ENCODE measurements around the gene MCF2L. TPM values are rescaled to one million over a fixed set of nuclear protein-coding genes. Genes with fewer than 3 reads are reported as not detected.

MCF2L gene
- total RNA-seq, 2 experiments from 2014 or later = 13.0 to 13.5 TPM

DNA sequence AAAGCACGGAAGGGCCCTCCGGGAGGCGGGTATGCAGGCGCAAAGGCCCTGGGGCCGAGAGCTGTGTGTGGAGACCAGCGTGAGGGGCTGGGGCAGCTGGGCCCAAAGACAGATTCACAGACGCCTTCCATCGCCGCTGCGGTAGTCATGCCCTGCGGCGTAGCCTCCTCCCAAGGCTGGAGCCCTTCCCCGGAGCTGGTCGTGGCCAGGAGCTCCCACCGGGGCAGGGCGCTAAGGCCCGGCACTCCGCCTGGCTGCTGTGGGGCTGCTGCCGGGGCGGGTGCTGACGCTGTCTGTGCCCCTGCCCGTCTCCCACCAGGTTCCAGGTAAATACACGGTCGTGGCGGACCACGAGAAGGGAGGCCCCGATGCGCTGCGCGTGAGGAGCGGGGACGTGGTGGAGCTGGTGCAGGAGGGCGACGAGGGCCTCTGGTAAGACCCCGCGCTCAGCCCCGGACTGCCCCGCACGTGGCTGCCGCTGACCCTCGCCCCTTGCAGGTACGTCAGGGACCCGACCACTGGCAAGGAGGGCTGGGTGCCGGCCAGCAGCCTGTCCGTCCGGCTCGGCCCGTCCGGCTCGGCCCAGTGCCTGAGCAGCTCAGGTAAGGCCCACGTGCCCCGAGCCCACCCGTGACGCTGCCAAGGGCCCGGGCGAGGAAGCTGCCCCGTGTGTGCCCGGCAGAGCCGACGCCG, 127.2 kb downstream of the MCF2L start:
- H3K4me1 Mint-ChIP-seq (ENCODE audit: low read depth) = no peaks in the 10 kb centered on the region
- H3K4me3 Mint-ChIP-seq = no peak overlapping the region
- H3K36me3 ChIP-seq (ENCODE audit: insufficient read depth, low read length) = no peaks in the 10 kb centered on the region
- H3K4me3 ChIP-seq (ENCODE audit: low read length) = no peak overlapping the region
- no peaks in the 10 kb centered on the region for H3K4me1 ChIP-seq (ENCODE audit: insufficient read depth, low read length)
- H3K27ac Mint-ChIP-seq = no peak overlapping the region
- DNase-seq (no peak), ATAC-seq (ENCODE audit: poor library complexity) (no peak)
- no peaks in the 10 kb centered on the region for H3K9me3 Mint-ChIP-seq
- POLR2A ChIA-PET = no interaction called here
- H3K27me3 Mint-ChIP-seq = no peaks in the 10 kb centered on the region
- no peak for TF ChIP-seq CTCF (IDR thresholded peaks at IDR 0.05)
- H3K27ac ChIP-seq (ENCODE audit: low read depth in 1 of 2, low read length in 2 of 2) = no peak overlapping the region
- intact Hi-C loops (cut with DNase I, micrococcal nuclease) = no loop called here
- no peaks in the 10 kb centered on the region for H3K27me3 ChIP-seq (ENCODE audit: control insufficient read depth in 1 of 2, insufficient read depth in 2 of 2, low read length in 2 of 2)
- H3K9me3 ChIP-seq (ENCODE audit: control insufficient read depth in 1 of 2, insufficient read depth in 1 of 2, low read length in 2 of 2) = no peaks in the 10 kb centered on the region
- H3K36me3 Mint-ChIP-seq (ENCODE audit: low read depth) = no peaks in the 10 kb centered on the region
- CTCF ChIA-PET = no interaction called here

DNA sequence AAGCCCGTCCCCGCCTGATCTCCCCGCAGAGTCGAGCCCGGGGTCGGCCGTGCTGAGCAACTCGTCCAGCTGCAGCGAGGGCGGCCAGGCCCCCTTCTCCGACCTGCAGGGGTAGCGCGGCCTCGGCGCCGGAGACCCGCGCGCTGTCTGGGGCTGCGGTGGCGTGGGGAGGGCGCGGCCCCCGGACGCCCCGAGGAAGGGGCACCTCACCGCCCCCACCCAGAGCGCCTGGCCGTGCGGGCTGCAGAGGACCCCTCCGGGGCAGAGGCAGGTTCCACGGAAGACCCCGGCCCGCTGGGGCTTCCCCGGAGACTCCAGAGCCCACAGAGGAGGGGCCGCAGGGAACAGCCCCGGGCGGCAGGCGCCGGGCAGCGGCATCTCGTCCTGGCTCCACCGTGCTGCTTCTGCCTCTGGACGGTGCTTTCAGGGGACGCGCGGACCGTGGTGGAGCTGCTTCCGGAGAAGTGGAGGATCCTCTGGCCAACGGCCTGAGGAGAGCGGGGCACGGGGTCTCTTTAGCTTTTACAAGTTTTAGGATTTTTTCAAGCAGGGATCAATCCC, 127.8 kb downstream of the MCF2L start:
- H3K9me3 ChIP-seq (ENCODE audit: control insufficient read depth in 1 of 2, insufficient read depth in 1 of 2, low read length in 2 of 2) = no peaks in the 10 kb centered on the region
- Mint-ChIP-seq H3K36me3 (ENCODE audit: low read depth) (no peaks in the 10 kb centered on the region), H3K27me3 (no peaks in the 10 kb centered on the region), H3K4me3 (no peak overlapping the region), H3K9me3 (no peaks in the 10 kb centered on the region), H3K4me1 (ENCODE audit: low read depth) (no peaks in the 10 kb centered on the region), H3K27ac (no peak overlapping the region)
- no peak for ATAC-seq (ENCODE audit: poor library complexity)
- H3K27me3 ChIP-seq (ENCODE audit: control insufficient read depth in 1 of 2, insufficient read depth in 2 of 2, low read length in 2 of 2) = no peaks in the 10 kb centered on the region
- no peak for TF ChIP-seq CTCF (IDR thresholded peaks at IDR 0.05)
- intact Hi-C loops (cut with DNase I, micrococcal nuclease) = no loop called here
- ChIA-PET POLR2A (no interaction called here), CTCF (no interaction called here)
- no peak for DNase-seq
- H3K36me3 ChIP-seq (ENCODE audit: insufficient read depth, low read length) = no peaks in the 10 kb centered on the region
- H3K4me1 ChIP-seq (ENCODE audit: insufficient read depth, low read length) = no peaks in the 10 kb centered on the region
- no peak overlapping the region for H3K4me3 ChIP-seq (ENCODE audit: low read length)
- no peak overlapping the region for H3K27ac ChIP-seq (ENCODE audit: low read depth in 1 of 2, low read length in 2 of 2)

DNA sequence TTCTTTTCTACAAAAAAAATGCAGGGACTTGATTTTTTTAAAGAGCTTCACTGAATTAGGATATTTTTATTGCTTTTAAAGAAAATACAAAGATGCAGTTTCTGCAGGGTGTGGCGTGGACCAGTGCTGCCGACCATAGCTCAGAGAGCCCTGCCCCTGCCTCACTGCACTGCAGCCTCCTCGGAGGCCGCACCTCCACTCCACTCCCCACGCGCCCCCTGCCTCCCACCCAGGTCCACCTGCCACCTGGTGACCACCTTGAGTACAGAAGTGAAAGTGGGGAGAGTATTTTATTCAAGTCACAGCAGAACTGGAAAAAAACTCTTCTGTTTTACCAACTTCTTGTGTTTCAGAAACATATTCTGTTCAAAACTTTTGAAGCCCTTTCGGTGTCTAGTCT, 128.6 kb downstream of the MCF2L start:
- intact Hi-C loops (cut with DNase I, micrococcal nuclease) = no loop called here
- H3K36me3 Mint-ChIP-seq (ENCODE audit: low read depth) = no peaks in the 10 kb centered on the region
- Histone ChIP-seq H3K4me3 (ENCODE audit: low read length) (no peak overlapping the region), H3K27ac (ENCODE audit: low read depth in 1 of 2, low read length in 2 of 2) (no peak overlapping the region), H3K27me3 (ENCODE audit: control insufficient read depth in 1 of 2, insufficient read depth in 2 of 2, low read length in 2 of 2) (no peaks in the 10 kb centered on the region), H3K9me3 (ENCODE audit: control insufficient read depth in 1 of 2, insufficient read depth in 1 of 2, low read length in 2 of 2) (no peaks in the 10 kb centered on the region), H3K36me3 (ENCODE audit: insufficient read depth, low read length) (no peaks in the 10 kb centered on the region), H3K4me1 (ENCODE audit: insufficient read depth, low read length) (no peaks in the 10 kb centered on the region)
- ATAC-seq (ENCODE audit: poor library complexity) (no peak), DNase-seq (no peak)
- H3K4me3 Mint-ChIP-seq = no peak overlapping the region
- no peaks in the 10 kb centered on the region for H3K27me3 Mint-ChIP-seq
- ChIA-PET POLR2A (no interaction called here), CTCF (no interaction called here)
- H3K9me3 Mint-ChIP-seq = no peaks in the 10 kb centered on the region
- no peak overlapping the region for H3K27ac Mint-ChIP-seq
- no peaks in the 10 kb centered on the region for H3K4me1 Mint-ChIP-seq (ENCODE audit: low read depth)
- no peak for TF ChIP-seq CTCF (IDR thresholded peaks at IDR 0.05)

All from CD4-positive, alpha-beta T cell (primary cell).